Trophoblast cell (in vitro differentiated cells and primary cell): Measurements from ENCODE around the gene NOS3.

ENCODE experiments used
- DNase-seq, 2 donors: peaks; one replicate each; pipeline ENCODE4 v3.0.0-alpha.2; 2016
- H2AFZ ChIP-seq: 2 replicates; pipeline ENCODE4 v1.6.1; 2013; ENCODE audit warnings: low read length, moderate library complexity, mild to moderate bottlenecking; ENCODE audit not compliant: insufficient read depth, poor library complexity
- H2AK5ac ChIP-seq: 2 replicates; pipeline ENCODE4 v1.6.1; 2013; ENCODE audit warnings: mild to moderate bottlenecking, low read length
- H2BK120ac ChIP-seq: 2 replicates; pipeline ENCODE4 v1.6.1; 2013; ENCODE audit warnings: low read length, mild to moderate bottlenecking, moderate library complexity; ENCODE audit not compliant: insufficient read depth, poor library complexity
- H2BK12ac ChIP-seq: 2 replicates; pipeline ENCODE4 v1.6.1; 2013; ENCODE audit warnings: mild to moderate bottlenecking, low read length, moderate library complexity
- H2BK5ac ChIP-seq: 2 replicates; pipeline ENCODE4 v1.6.1; 2013; ENCODE audit warnings: low read length, low read depth, moderate library complexity, mild to moderate bottlenecking; ENCODE audit not compliant: poor library complexity
- H3K14ac ChIP-seq: 2 replicates; pipeline ENCODE4 v1.6.1; 2013; ENCODE audit warnings: mild to moderate bottlenecking, low read length
- H3K18ac ChIP-seq: 2 replicates; pipeline ENCODE4 v1.6.1; 2013; ENCODE audit warnings: mild to moderate bottlenecking, low read length
- H3K23ac ChIP-seq: 2 replicates; pipeline ENCODE4 v1.6.1; 2013; ENCODE audit warnings: low read length
- H3K27ac ChIP-seq: 2 replicates; pipeline ENCODE4 v1.5.1; 2013; ENCODE audit warnings: low read depth, mild to moderate bottlenecking, inconsistent platforms, low read length, moderate library complexity
- H3K27me3 ChIP-seq: 2 replicates; pipeline ENCODE4 v1.6.1; 2013; ENCODE audit warnings: inconsistent platforms, mild to moderate bottlenecking, low read length, moderate library complexity; ENCODE audit not compliant: insufficient read depth
- H3K36me3 ChIP-seq, 2 experiments: 1 replicate in 1 of 2; 2 replicates in 1 of 2; pipeline ENCODE4 v1.6.1; 2013; ENCODE audit warnings: low read length in 2 of 2, mild to moderate bottlenecking in 2 of 2, moderate library complexity in 1 of 2; ENCODE audit not compliant: insufficient read depth in 2 of 2, control insufficient read depth in 1 of 2
- H3K4ac ChIP-seq: 2 replicates; pipeline ENCODE4 v1.6.1; 2013; ENCODE audit warnings: low read depth, mild to moderate bottlenecking, low read length, moderate library complexity
- H3K4me1 ChIP-seq, 2 experiments: 1 replicate in 1 of 2; 2 replicates in 1 of 2; pipeline ENCODE4 v1.6.1; 2013; ENCODE audit warnings: low read length in 2 of 2, mild to moderate bottlenecking in 2 of 2, moderate library complexity in 1 of 2; ENCODE audit not compliant: insufficient read depth in 2 of 2, control insufficient read depth in 1 of 2
- H3K4me2 ChIP-seq: 2 replicates; pipeline ENCODE4 v1.6.1; 2013; ENCODE audit warnings: inconsistent platforms, mild to moderate bottlenecking, low read length, moderate library complexity
- H3K4me3 ChIP-seq: 2 replicates; pipeline ENCODE4 v1.5.1; 2013; ENCODE audit warnings: mild to moderate bottlenecking, low read depth, low read length, inconsistent platforms
- H3K79me1 ChIP-seq: one replicate; pipeline ENCODE4 v1.6.1; 2013; ENCODE audit warnings: low read length
- H3K79me2 ChIP-seq: 2 replicates; pipeline ENCODE4 v1.6.1; 2013; ENCODE audit warnings: low read length, mild to moderate bottlenecking; ENCODE audit not compliant: control insufficient read depth, insufficient read depth, poor library complexity
- H3K9ac ChIP-seq: 2 replicates; pipeline ENCODE4 v1.6.1; 2013; ENCODE audit warnings: mild to moderate bottlenecking, low read length
- H3K9me3 ChIP-seq: 2 replicates; pipeline ENCODE4 v1.6.1; 2013; ENCODE audit warnings: low read depth, mild to moderate bottlenecking, control low read depth, inconsistent platforms, low read length; ENCODE audit not compliant: insufficient read depth
- H4K12ac ChIP-seq: 2 replicates; pipeline ENCODE4 v1.6.1; 2013; ENCODE audit warnings: low read depth, mild to moderate bottlenecking, low read length, moderate library complexity
- H4K8ac ChIP-seq: 2 replicates; pipeline ENCODE4 v1.6.1; 2013; ENCODE audit warnings: low read depth, mild to moderate bottlenecking, low read length, moderate library complexity
- H4K91ac ChIP-seq: one replicate; pipeline ENCODE4 v1.6.1; 2013; ENCODE audit warnings: low read depth, mild to moderate bottlenecking, low read length, moderate library complexity
- WGBS: extraction: QIAGEN DNeasy Blood & Tissue Kit; methylation state at CpG from one replicate; pipeline ENCODE4 v1.1.7; 2013; ENCODE audit warnings: missing lambda C conversion rate; ENCODE audit not compliant: insufficient read length, insufficient coverage; ENCODE audit errors: extremely low coverage; 5-methylcytosine and 5-hydroxymethylcytosine counted together

Gene NOS3

GRCh38 chr7:150964593-150965111, 26.2 kb upstream of the NOS3 start:
- H3K27ac ChIP-seq = no peak overlapping the region
- no peak overlapping the region for H2AFZ ChIP-seq
- WGBS = no CpG with 5 or more reads among the region's 16 CpGs

GRCh38 chr7:150965273-150965830, 25.5 kb upstream of the NOS3 start:
- DNase-seq = no peak
- Histone ChIP-seq H2BK5ac (no peak overlapping the region), H3K27ac (no peak overlapping the region), H3K18ac (no peak overlapping the region), H3K4me2 (no peak overlapping the region), H2AK5ac (no peak overlapping the region), H4K12ac (no peak overlapping the region), H3K27me3 (no peaks in the 10 kb centered on the region), H3K4me3 (no peak overlapping the region), H4K8ac (no peak overlapping the region), H3K9ac (no peak overlapping the region), H3K14ac (no peak overlapping the region), H3K79me2 (no peaks in the 10 kb centered on the region), H3K4me1 (peaks cover 19 to 25% of the 10 kb centered on the region in 2 experiments), H4K91ac (peak overlapping the region; percentile 2), H3K4ac (no peak overlapping the region), H3K23ac (no peak overlapping the region), H2BK120ac (no peak overlapping the region), H3K79me1 (peaks cover 8% of the 10 kb centered on the region), H3K36me3 (no peaks in the 10 kb centered on the region), H2AFZ (no peak overlapping the region), H3K9me3 (no peaks in the 10 kb centered on the region), H2BK12ac (no peak overlapping the region)
- WGBS = no CpG with 5 or more reads among the region's 16 CpGs

More at GRCh38 chr7:150964593-150965111, 26.2 kb upstream of the NOS3 start:
- Histone ChIP-seq H3K27me3 (no peaks in the 10 kb centered on the region), H3K14ac (no peak overlapping the region), H3K79me2 (no peaks in the 10 kb centered on the region), H3K23ac (no peak overlapping the region), H2BK120ac (no peak overlapping the region), H2BK5ac (no peak overlapping the region), H3K36me3 (no peaks in the 10 kb centered on the region), H3K9me3 (no peaks in the 10 kb centered on the region), H2AK5ac (no peak overlapping the region), H4K8ac (no peak overlapping the region), H3K4me1 (peaks cover 19 to 25% of the 10 kb centered on the region in 2 experiments), H3K18ac (no peak overlapping the region), H4K12ac (no peak overlapping the region), H3K79me1 (peaks cover 8% of the 10 kb centered on the region), H3K4ac (no peak overlapping the region), H2BK12ac (no peak overlapping the region), H3K9ac (no peak overlapping the region), H3K4me3 (no peak overlapping the region), H4K91ac (no peak overlapping the region), H3K4me2 (no peak overlapping the region)
- DNase-seq = no peak

- H3K23ac ChIP-seq = no peak overlapping the region
- no peak for DNase-seq
- H2AK5ac ChIP-seq = no peak overlapping the region
- H3K18ac ChIP-seq = no peak overlapping the region
- no peak overlapping the region for H2BK12ac ChIP-seq
- H3K4me2 ChIP-seq = no peak overlapping the region
- no peaks in the 10 kb centered on the region for H3K79me2 ChIP-seq
- no peaks in the 10 kb centered on the region for H3K27me3 ChIP-seq
- H3K9me3 ChIP-seq = no peaks in the 10 kb centered on the region
- no peak overlapping the region for H2BK120ac ChIP-seq
- WGBS = no CpG with 5 or more reads among the region's 1 CpG
- H2BK5ac ChIP-seq = no peak overlapping the region
- no peak overlapping the region for H3K4ac ChIP-seq
- no peak overlapping the region for H4K12ac ChIP-seq
- no peaks in the 10 kb centered on the region for H3K36me3 ChIP-seq
- no peak overlapping the region for H3K9ac ChIP-seq
- H3K4me1 ChIP-seq = peaks cover 16 to 25% of the 10 kb centered on the region in 2 experiments
- H2AFZ ChIP-seq = no peak overlapping the region
- peaks cover 8% of the 10 kb centered on the region for H3K79me1 ChIP-seq
- H3K27ac ChIP-seq = no peak overlapping the region
- H3K14ac ChIP-seq = no peak overlapping the region
- H4K8ac ChIP-seq = no peak overlapping the region
- no peak overlapping the region for H3K4me3 ChIP-seq
- no peak overlapping the region for H4K91ac ChIP-seq
Measured at GRCh38 chr7:150966002-150966401, 24.8 kb upstream of the NOS3 start.

- no peak overlapping the region for H3K23ac ChIP-seq
- H4K12ac ChIP-seq = no peak overlapping the region
Measured at GRCh38 chr7:150967349-150967748, 23.5 kb upstream of the NOS3 start.

More at GRCh38 chr7:150967349-150967748, 23.5 kb upstream of the NOS3 start:
- H3K9ac ChIP-seq = no peak overlapping the region
- H3K14ac ChIP-seq = no peak overlapping the region
- H3K9me3 ChIP-seq = no peaks in the 10 kb centered on the region
- no peak overlapping the region for H3K4ac ChIP-seq
- no peak overlapping the region for H2AK5ac ChIP-seq
- H3K36me3 ChIP-seq = no peaks in the 10 kb centered on the region
- no peak overlapping the region for H2BK5ac ChIP-seq
- H2BK12ac ChIP-seq = no peak overlapping the region
- H3K27me3 ChIP-seq = no peaks in the 10 kb centered on the region
- no peak overlapping the region for H3K27ac ChIP-seq
- no CpG with 5 or more reads among the region's 6 CpGs for WGBS
- H3K79me1 ChIP-seq = peaks cover 3% of the 10 kb centered on the region
- no peak overlapping the region for H2BK120ac ChIP-seq
- no peak overlapping the region for H4K91ac ChIP-seq
- H3K18ac ChIP-seq = no peak overlapping the region
- H4K8ac ChIP-seq = no peak overlapping the region
- peaks cover 8 to 15% of the 10 kb centered on the region in 2 experiments for H3K4me1 ChIP-seq
- H3K4me2 ChIP-seq = no peak overlapping the region
- DNase-seq = no peak
- peaks cover 2% of the 10 kb centered on the region for H3K79me2 ChIP-seq
- no peak overlapping the region for H2AFZ ChIP-seq
- no peak overlapping the region for H3K4me3 ChIP-seq
